Measurements from ENCODE around the gene PLEK2. TPM values are rescaled to one million over a fixed set of nuclear protein-coding genes. Genes with fewer than 3 reads are reported as not detected.
"Not testable (repeated sequence)": the region's sequence is repeated elsewhere in the genome, so short reads cannot be mapped to it uniquely, and the experiment has no call there.

PLEK2 gene
- total and polyA plus RNA-seq, 4 donors, result 2.8 to 4.9 (median 3.9) TPM

GRCh38 chr14:67409461-67409860 lies 2.5 kb downstream of the PLEK2 start:
- ATAC-seq (ENCODE audit: insufficient read depth, low FRiP score) (no peak), DNase-seq (no peak)
- H3K9ac ChIP-seq (ENCODE audit: insufficient read depth in 1 of 2, low read length in 2 of 2), result no peak overlapping the region
- peaks cover 0 to 12% (median 11%) of the 10 kb centered on the region in 3 donors for H3K27me3 ChIP-seq (ENCODE audit: control insufficient read depth in 3 of 3, insufficient read depth in 3 of 3, low read length in 2 of 3)
- TF ChIP-seq, protein P1, sequence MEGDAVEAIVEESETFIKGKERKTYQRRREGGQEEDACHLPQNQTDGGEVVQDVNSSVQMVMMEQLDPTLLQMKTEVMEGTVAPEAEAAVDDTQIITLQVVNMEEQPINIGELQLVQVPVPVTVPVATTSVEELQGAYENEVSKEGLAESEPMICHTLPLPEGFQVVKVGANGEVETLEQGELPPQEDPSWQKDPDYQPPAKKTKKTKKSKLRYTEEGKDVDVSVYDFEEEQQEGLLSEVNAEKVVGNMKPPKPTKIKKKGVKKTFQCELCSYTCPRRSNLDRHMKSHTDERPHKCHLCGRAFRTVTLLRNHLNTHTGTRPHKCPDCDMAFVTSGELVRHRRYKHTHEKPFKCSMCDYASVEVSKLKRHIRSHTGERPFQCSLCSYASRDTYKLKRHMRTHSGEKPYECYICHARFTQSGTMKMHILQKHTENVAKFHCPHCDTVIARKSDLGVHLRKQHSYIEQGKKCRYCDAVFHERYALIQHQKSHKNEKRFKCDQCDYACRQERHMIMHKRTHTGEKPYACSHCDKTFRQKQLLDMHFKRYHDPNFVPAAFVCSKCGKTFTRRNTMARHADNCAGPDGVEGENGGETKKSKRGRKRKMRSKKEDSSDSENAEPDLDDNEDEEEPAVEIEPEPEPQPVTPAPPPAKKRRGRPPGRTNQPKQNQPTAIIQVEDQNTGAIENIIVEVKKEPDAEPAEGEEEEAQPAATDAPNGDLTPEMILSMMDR (IDR thresholded peaks at IDR 0.05; ENCODE audit: control extremely low read depth, extremely low read depth), result no peak
- no peaks in the 10 kb centered on the region for H3K36me3 ChIP-seq (ENCODE audit: control insufficient read depth in 4 of 4, insufficient read depth in 4 of 4, low read length in 4 of 4)
- 86 to 87% methylated on average over 8 of the region's 8 CpGs for WGBS, 2 donors
- H3K9me3 ChIP-seq (ENCODE audit: control insufficient read depth in 4 of 4, insufficient read depth in 3 of 4, low read length in 3 of 4), result no peaks in the 10 kb centered on the region
- no peak overlapping the region for H3K27ac ChIP-seq (ENCODE audit: low read depth in 1 of 2, low read length in 1 of 2)
- H3K4me3 ChIP-seq, result no peak overlapping the region
- H3K4me1 ChIP-seq (ENCODE audit: control insufficient read depth in 5 of 5, insufficient read depth in 5 of 5, low read length in 5 of 5), result peaks cover 0 to 6% (median 2%) of the 10 kb centered on the region in 5 donors

DNA sequence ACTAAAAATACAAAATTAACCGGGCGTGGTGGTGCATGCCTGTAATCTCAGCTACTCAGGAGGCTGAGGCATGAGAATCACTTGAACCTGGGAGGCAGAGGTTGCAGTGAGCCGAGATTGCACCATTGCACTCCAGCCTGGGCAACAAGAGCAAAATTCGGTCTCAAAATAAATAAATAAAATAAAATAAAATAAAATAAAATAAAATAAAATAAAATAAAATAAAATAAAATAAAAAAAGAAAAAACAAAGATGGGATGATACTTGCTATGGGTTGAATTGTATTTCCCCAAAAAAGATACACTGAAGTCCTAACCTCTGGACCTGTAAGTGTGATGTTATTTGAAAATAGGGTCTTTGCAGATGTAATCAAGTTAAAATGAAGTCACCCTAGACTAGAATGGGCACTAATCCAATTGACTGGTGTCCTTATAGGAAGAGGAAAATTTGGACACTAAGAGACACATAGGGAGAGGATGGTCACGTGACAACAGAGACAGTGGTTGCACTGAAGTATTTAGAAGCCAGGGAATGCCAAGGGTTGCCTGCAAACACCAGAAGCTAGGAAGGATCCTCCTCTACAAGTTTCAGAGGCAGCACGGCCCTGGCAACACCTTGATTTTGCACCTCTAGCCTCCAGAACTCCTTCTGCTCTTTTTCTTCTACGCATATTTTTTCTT lies 3.7 kb downstream of the PLEK2 start:
- DNase-seq; H3K4me3 ChIP-seq; H3K27ac ChIP-seq (ENCODE audit: low read depth in 1 of 2, low read length in 1 of 2); H3K36me3 ChIP-seq (ENCODE audit: control insufficient read depth in 4 of 4, insufficient read depth in 4 of 4, low read length in 4 of 4); H3K9ac ChIP-seq (ENCODE audit: insufficient read depth in 1 of 2, low read length in 2 of 2); H3K4me1 ChIP-seq (ENCODE audit: control insufficient read depth in 5 of 5, insufficient read depth in 5 of 5, low read length in 5 of 5); ATAC-seq (ENCODE audit: insufficient read depth, low FRiP score); H3K9me3 ChIP-seq (ENCODE audit: control insufficient read depth in 4 of 4, insufficient read depth in 3 of 4, low read length in 3 of 4): not testable (repeated sequence)
- H3K27me3 ChIP-seq (ENCODE audit: control insufficient read depth in 3 of 3, insufficient read depth in 3 of 3, low read length in 2 of 3), result peaks cover 0 to 12% (median 11%) of the 10 kb centered on the region in 3 donors
- WGBS, 2 donors, result 89 to 93% methylated on average over 7 of the region's 7 CpGs

DNA sequence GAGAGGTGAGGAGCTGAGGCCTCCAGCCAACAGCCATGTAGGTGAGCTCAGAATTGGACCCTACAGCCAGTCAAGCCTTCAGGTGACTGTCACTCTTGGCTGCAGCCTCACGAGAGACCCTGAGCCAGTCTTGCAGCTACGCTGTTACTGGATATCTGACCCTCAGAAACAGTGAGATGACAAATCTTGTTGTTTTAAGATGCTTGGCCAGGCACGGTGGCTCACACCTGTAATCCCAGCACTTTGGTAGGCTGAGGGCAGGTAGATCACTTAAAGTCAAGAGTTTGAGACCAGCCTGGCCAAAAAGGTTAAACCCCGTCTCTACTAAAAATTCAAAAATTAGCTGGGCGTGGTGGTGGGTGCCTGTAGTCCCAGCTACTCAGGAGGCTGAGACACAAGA lies 6.2 kb downstream of the PLEK2 start:
- H3K4me3 ChIP-seq, result no peak overlapping the region
- H3K9ac ChIP-seq (ENCODE audit: insufficient read depth in 1 of 2, low read length in 2 of 2), result no peak overlapping the region
- TF ChIP-seq, protein P1 (IDR thresholded peaks at IDR 0.05; ENCODE audit: control extremely low read depth, extremely low read depth), result no peak
- H3K4me1 ChIP-seq (ENCODE audit: control insufficient read depth in 5 of 5, insufficient read depth in 5 of 5, low read length in 5 of 5), result no peaks in the 10 kb centered on the region
- no peaks in the 10 kb centered on the region for H3K9me3 ChIP-seq (ENCODE audit: control insufficient read depth in 4 of 4, insufficient read depth in 3 of 4, low read length in 3 of 4)
- 95 to 99% methylated on average over 5 of the region's 5 CpGs for WGBS, 2 donors
- DNase-seq, result no peak
- H3K27ac ChIP-seq (ENCODE audit: low read depth in 1 of 2, low read length in 1 of 2), result no peak overlapping the region
- H3K36me3 ChIP-seq (ENCODE audit: control insufficient read depth in 4 of 4, insufficient read depth in 4 of 4, low read length in 4 of 4), result no peaks in the 10 kb centered on the region
- H3K27me3 ChIP-seq (ENCODE audit: control insufficient read depth in 3 of 3, insufficient read depth in 3 of 3, low read length in 2 of 3), result no peaks in the 10 kb centered on the region
- ATAC-seq (ENCODE audit: insufficient read depth, low FRiP score), result no peak

- 90 to 93% methylated on average over 4 of the region's 4 CpGs for WGBS, 2 donors
- no peak overlapping the region for H3K27ac ChIP-seq (ENCODE audit: low read depth in 1 of 2, low read length in 1 of 2)
- DNase-seq (no peak), ATAC-seq (ENCODE audit: insufficient read depth, low FRiP score) (no peak)
- H3K27me3 ChIP-seq (ENCODE audit: control insufficient read depth in 3 of 3, insufficient read depth in 3 of 3, low read length in 2 of 3), result no peaks in the 10 kb centered on the region
- no peak overlapping the region for H3K4me3 ChIP-seq
- no peaks in the 10 kb centered on the region for H3K4me1 ChIP-seq (ENCODE audit: control insufficient read depth in 5 of 5, insufficient read depth in 5 of 5, low read length in 5 of 5)
- H3K9me3 ChIP-seq (ENCODE audit: control insufficient read depth in 4 of 4, insufficient read depth in 3 of 4, low read length in 3 of 4), result no peaks in the 10 kb centered on the region
- TF ChIP-seq, protein P1 (IDR thresholded peaks at IDR 0.05; ENCODE audit: control extremely low read depth, extremely low read depth), result no peak
- H3K9ac ChIP-seq (ENCODE audit: insufficient read depth in 1 of 2, low read length in 2 of 2), result no peak overlapping the region
- H3K36me3 ChIP-seq (ENCODE audit: control insufficient read depth in 4 of 4, insufficient read depth in 4 of 4, low read length in 4 of 4), result no peaks in the 10 kb centered on the region
These were observed 11.5 kb downstream of the PLEK2 start for GRCh38 chr14:67400434-67400833.
